GM19043 (cell line): ENCODE results near the gene ZFP90.
A peak's percentile ranks its signal among the peaks of the same experiment; 100 is the strongest.
"Not testable (repeated sequence)": the region's sequence is repeated elsewhere in the genome, so short reads cannot be mapped to it uniquely, and the experiment has no call there.

Experiments used
- ATAC-seq: cut with Tn5 transposase; IDR thresholded peaks from one replicate; pipeline ENCODE4 v1.9.1; 2021; ENCODE audit warnings: low read depth; ENCODE audit not compliant: unreplicated experiment

Gene ZFP90

DNA sequence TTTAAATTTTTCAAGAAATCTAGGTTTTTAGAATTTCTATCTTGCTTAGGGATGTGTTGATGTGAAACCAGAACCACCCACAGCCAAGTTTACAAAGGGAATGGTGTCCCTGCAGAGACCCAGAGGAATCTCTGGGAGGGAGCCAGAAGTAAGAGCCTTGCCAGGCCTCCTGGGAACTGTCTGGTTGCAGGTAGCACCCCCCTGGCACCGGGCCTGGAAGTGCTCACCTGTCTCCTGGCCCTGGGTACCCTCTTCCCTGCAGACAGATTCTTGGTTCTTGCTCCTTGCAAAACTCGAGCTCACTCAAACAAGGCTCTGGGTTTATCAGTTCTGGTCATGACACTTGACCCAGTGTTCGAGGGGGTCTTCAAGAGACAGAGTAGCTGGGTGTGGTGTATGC, 24.6 kb upstream of the ZFP90 start:
- ATAC-seq: no peak

DNA sequence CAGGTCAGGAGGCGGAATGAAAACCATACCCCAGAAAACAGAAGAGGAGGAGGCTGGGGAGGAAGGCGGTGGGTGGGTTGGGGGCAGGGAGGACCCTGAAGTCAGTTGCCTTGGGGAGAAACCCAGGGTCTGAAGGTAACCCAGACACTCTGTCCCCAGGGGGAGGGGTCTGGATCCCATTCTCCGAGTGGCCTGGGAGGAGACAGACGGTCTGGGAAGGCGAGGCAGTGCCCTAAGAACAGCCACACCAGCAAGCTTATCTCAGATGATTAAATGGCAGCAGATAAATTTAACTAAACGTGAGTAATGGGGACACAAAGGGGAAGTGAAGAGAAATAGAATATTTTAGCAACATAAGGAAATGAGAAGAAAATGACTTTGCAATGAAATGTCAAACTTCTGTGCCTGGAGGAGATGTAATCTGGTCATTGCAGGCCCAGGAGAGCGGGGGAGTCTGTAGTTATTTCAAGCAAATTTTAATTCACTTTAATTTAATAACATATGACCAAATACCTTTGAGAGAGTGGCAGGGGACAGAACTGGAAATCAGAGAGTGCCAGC, 21.4 kb upstream of the ZFP90 start:
- no peak for ATAC-seq

DNA sequence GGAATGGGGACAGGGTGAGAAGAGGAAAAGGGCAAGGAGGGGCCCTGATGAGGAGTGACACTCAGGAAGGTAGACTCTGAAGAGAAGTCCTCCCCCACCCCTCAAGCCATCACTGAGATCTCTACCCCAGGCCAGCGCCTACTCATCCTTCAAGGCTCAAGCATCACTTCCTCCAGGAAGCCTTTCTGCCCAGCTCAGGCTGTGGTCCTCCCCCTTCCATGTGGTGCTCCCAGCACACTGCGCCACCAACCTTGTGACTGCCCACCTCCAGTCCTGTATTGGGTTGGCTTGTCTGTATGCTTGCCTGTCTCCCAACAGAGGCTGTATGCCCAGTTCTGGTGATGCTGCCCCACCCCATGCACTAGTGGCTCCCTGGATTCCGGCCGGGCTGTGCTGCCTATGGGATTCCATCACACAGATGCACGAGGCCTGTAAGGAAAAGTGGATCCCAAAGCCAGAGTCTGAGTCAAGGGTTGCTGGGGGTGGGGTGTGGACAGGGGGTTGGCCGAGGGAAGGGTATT, 19.8 kb upstream of the ZFP90 start:
- ATAC-seq: no peak

DNA sequence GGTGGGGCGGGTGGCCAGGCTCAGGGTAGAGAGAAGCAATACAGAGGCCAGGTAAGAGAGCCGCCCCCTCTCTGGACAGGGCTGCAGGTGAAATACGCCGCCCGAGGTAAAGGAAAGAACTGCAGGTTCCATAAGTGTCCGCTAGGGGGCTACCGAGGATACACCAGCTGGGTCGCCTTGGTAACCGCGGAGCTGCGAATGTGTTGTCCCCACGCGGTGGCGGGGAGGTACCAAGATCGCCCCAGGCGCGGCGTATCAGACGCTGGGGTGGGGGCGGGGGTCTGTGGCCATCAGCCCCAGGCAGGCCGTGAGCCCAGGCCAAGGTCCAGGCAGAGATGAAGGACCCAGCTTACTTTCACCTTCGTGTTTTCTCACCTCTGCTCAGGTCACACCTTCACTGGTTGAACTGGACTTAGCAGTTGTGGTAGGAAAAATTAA, 18.4 kb upstream of the ZFP90 start:
- ATAC-seq: peak; percentile 53

DNA sequence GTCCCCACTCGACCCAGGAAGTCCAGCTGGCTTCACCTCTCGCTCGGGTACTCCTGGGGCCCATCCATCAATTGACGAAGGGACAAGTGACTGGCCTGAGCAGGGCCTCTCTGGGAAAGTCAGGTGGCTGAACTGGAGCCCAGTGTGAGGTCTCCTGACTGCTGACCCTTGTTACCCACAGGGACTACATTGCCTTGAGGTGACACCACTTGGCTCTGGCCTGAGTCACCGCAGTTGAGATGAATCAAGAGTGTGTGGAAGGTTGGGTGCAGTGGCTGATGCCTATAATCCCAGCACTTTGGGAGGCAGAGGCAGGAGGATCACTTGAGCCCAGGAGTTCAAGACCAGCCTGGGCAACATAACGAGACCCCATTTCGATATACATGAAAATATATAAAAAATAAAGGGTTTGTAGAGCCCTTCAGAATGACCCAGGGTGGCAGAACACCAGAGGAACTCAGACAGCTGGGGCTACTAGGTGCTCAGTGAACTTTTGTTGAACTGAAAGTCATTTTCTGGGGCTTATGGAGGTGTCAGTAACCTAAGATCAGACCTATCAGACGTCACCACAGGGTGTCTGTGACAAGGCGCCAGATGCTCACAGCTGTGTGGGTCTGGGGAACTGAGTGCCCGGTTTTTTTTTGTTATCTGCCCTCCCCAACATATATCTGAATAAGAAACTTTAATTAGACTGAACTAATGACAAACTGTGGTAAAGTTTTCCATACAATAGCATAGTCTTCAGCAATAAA, 14.8 kb upstream of the ZFP90 start:
- ATAC-seq: no peak

DNA sequence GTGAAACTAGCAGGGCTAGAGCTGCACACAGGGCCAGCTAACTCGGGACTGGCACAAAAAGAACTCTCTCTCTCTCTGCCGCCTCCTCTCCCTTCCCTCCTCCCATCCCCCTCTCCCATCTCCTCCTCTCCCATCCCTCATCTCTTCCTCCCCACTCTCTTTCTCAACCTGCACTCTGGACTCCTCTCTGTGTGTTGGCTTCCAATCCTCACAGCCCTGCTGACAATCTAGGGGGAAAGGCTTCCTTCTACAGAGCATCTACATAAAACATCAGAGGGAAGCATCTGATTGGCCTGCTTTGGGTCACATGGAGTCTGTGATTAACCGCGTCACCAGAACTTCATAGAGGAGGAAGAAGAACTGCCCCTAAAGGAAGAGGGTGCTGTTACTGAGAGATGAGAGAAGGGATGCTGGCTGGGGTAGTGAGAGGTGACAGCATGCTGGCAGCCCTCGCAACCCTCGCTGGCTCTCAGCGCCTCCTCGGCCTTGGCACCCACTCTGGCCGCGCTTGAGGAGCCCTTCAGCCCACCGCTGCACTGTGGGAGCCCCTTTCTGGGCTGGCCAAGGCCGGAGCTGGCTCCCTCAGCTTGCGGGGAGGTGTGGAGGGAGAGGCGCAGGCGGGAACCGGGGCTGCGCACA, 12.8 kb upstream of the ZFP90 start:
- no peak for ATAC-seq

DNA sequence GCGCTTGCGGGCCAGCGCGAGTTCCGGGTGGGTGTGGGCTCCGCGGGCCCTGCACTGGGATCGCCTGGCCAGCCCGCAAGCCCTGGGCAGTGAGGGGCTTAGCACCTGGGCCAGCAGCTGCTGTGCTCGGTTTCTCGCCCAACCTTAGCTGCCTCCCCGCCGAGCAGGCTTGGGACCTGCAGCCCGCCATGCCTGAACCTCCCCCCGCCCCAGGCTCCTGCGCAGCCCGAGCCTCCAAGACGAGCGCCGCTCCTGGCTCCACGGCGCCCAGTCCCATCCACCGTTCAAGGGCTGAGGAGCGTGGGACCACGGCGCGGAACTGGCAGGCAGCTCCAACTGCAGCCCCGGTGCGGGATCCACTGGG, 12.3 kb upstream of the ZFP90 start:
- ATAC-seq: no peak

DNA sequence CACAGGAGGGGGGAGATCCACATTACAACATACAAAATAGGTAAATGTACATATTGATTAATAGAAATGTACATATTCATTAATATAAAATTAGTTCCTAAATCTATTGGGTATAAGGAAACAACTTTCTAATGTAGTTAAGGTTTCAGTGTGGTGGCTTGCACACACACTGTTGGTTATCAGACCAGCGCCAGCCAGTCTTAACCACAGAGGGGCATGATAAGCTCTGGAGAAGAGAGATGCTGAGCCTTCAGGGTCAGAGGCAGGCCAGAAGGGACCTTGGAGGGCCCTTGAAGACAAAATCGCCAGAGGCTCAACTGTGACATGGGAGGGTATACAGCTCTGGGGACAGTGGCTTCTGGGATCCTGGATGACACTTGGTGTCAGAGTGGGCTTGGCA, 10.9 kb upstream of the ZFP90 start:
- ATAC-seq: no peak

DNA sequence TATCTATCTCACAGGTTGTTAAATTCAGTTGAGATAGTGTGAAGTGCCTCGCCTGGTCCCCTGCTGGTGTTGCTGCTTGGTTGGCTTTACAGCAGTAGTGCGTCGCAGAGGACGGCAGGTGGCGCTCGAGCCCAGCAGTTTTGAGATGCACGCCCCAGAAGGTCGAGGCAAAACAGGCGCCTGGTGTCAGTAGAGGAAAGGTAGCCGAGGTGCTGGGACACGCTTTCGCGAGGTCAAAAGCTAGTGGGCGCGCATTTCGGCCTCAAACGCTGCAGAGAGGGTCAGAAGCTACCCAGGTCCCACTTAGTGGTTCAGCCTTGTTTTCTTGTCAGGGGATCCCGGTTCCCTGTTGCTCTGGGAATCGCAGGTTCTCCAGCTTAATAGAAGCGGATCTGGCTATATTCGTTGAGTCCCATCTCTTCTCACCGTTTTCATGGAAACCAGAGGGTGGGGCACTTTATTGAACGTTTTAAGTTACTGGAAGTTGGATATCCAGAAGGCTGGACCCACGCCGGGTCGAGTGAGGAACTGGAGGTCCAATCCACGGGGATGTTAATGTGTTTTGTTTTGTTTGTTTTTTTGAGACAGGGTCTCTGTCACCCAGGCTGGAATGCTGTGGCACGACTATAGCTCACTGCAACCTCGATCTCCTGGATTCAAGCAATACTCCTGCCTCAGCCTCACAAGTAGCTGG, 10.3 kb upstream of the ZFP90 start:
- peak; percentile 58 for ATAC-seq

DNA sequence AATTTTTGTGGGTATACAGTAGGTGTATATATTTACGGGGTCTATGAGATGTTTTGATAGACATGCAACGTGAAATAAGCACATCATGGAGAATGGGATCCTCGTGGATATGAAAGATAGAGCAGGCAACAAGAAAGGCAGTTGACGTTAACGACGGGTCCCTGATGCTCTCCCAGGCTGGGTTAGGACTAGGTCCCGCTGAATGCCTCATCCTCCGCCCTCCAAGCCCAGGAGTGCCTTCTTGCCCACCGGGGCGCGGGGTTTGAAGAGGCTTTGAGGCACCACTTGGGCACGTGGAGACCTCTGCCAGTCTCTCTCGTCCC, 9.5 kb upstream of the ZFP90 start:
- no peak for ATAC-seq

DNA sequence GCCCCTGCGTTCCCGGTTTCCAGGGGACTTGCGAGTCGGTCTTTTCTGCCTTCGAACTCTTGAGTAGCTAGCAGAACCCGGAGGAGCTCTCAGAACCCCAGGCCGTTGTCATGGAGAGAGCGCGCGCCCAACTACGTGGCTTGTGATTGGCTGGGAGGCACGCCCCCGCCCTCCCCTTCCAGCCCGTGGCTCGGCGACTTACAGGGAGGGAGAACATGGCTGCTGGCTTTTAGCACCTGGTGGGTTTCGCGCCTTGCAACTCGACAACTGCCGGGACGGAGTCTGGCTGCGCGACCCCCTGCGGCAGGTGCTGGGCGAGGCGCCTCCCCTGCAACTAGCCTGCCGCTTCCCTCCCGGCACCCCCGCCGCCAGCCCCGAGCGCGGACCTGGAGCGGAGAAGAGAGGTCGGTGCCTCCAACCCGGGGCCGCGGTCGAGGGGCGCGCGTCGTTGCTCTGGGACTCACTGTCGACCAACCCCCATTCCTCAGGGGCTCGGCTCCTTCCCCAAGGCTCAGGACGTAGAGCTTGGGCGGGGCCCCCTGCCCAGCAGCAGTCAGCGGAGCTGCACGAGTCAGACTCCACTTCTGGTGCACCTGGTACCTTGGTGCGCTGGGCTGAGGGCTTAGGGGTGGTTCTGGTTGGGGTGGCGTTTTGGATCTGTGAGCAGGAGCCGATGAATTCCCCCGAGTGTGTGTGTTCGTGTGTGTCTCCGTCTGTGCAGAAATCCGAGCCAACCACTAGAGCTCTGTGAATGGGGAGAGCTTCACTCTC, 9.0 kb upstream of the ZFP90 start:
- no peak for ATAC-seq

DNA sequence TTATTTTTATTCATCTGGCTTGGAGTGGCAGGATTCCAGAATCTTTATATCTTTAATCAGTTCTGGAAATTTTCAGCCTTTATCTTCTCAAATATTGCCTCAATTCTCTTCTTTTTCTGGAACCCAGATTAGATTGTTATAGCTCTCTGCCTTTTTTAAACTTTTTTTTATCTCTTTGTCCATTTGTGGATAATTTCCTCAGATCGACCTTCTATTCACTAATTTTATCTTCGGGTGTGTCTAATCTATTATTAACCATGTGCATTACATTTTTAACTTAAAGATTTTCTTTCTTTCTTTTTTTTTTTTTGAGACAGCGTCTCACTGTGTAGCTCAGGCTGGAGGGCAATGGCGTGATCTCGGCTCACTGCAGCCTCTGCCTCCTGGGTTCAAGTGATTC, 5.2 kb upstream of the ZFP90 start:
- ATAC-seq: no peak

DNA sequence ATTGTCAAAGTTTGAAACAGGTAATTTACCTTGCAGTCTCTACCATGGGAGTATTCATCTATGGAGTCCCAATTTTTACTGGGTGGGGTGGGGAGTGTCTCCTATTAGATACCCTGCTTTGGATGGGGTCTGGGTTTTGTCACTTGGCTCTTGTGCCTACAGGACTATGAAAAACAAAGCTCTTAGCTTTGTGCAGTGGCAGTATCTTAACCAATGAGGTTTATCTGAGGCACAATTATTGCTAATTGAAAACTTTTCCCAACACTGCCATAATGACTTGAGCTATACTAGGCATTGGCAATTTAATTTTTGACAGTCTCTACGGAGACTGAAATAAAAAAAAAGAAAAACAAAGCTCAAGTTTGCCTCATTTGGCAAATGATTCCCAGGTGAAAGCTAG, 3.8 kb upstream of the ZFP90 start:
- ATAC-seq: no peak

DNA sequence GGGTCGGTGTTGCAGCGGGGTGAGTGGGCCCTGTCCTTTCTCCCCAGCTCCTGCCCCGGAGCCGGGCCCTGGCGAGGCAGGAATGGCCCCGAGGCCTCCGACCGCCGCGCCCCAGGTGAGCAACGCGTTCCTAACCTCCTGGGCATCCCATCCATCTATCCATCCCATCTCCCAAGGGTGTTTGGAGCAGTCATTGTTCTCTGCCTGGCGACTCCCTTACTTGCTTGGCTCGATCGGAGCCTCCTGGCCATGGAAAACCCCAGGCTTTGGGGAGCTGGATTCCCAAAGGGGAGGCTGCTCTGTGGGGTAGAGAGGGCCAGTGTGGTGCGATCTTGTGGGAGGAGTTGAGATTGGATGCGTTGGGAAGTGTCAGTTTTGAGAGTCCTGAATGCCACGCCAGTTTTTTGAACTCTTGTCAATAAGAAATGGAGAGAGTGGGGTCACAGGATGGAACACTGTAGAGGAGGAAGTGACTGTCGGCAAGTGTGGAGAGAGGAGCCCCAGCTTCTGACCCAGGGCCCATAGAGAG, 684 bp downstream of the ZFP90 start:
- ATAC-seq: no peak

DNA sequence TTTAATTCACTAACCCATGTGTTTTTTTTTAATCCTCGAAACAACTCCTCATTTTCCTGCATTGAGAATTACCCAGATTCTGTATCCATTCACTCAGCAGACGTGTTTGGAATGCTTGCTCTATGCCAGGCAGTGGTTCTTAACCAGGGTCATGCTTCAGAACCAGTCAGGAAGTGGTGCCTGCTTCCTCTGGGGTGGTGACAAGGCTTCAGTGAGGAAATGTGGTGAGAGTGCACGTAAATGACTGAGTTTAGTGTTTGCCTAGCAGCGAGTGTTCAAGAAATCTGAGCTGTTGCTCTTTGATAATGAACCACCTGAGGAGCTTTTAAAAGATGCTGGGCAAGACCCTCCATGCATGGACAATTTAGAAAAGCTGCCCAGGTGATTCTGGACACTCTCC, 9.9 kb downstream of the ZFP90 start:
- ATAC-seq: no peak

DNA sequence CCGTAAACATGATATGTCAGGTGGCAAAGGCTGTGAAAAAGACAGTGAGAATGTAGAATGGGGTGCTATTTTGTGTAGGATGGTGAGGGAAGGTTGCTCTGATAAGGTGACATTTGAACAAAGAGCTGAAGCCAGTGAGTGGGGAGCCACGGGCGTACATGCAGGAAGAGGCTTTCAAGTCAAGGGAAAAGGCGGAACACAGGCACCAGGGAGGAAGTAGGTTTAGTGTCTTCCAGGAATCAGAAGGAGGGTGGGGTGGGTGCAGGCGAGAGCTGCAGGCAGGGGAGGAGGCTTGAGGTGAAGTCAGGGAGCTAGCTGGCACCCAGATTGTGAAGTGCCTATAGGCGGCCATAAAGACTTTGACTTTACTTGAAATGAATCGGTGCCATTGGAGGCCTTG, 14.1 kb downstream of the ZFP90 start:
- ATAC-seq: no peak

DNA sequence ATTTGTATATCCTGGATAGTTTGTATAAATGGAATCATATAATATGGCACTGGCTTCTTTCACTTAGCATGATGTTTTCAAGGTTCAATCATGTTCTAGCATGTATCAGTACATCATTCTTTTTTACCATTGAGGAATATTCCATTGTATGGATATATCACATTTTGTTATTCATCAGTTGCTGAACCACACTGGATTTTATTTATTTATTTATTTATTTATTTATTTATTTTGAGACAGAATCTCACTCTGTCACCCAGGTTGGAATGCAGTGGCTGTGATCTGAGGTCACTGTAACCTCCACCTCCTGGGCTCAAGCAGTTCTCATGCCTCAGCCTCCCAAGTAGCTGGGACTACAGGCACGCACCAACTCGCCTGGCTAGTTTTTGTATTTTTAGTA, 21.2 kb downstream of the ZFP90 start:
- not testable (repeated sequence) for ATAC-seq

DNA sequence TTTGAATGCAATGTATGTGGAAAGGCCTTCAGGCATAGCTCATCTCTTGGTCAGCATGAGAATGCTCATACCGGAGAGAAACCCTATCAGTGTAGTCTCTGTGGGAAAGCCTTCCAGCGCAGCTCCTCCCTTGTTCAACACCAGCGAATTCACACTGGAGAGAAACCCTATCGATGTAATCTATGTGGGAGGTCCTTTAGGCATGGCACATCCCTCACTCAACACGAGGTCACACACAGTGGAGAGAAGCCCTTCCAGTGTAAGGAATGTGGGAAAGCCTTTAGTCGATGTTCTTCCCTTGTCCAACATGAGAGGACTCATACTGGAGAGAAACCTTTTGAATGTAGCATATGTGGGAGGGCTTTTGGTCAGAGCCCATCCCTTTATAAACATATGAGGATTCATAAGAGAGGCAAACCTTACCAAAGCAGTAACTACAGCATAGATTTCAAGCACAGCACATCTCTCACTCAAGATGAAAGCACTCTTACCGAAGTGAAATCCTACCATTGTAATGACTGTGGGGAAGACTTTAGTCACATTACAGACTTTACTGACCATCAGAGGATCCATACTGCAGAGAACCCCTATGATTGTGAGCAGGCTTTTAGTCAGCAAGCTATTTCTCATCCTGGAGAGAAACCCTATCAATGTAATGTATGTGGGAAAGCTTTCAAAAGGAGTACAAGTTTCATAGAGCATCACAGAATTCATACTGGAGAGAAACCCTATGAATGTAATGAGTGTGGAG, 24.7 kb downstream of the ZFP90 start:
- no peak for ATAC-seq

DNA sequence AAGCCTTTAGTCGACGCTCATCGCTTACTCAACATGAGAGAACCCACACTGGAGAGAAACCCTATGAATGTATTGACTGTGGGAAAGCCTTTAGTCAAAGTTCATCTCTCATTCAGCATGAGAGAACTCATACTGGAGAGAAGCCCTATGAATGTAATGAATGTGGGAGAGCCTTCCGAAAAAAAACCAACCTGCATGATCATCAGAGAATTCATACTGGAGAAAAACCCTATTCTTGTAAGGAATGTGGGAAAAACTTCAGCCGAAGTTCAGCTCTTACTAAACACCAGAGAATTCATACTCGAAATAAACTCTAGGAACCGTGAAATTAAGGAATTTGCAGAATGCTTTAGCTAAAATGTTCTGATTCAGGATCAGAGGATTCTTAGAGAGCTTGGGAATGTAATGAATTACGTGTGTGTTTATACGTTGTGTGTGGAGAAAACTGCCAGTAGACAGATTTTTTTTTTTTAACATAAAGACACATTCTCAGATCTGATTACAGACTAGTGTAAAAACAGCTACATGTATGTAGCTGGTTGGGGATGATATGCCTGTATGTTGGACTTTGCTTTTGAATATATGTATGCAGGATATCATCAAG, 25.4 kb downstream of the ZFP90 start:
- no peak for ATAC-seq
